A204.1 (cell line): ENCODE data around the gene CES5A.
"Not testable (repeated sequence)": the region's sequence is repeated elsewhere in the genome, so short reads cannot be mapped to it uniquely, and the experiment has no call there.

Source experiments
- FAIRE-seq: peaks from 2 replicates; lab custom pipeline; 2012; peaks lifted over from hg19 to GRCh38; lab: Jason Lieb, UNC

Gene CES5A

DNA sequence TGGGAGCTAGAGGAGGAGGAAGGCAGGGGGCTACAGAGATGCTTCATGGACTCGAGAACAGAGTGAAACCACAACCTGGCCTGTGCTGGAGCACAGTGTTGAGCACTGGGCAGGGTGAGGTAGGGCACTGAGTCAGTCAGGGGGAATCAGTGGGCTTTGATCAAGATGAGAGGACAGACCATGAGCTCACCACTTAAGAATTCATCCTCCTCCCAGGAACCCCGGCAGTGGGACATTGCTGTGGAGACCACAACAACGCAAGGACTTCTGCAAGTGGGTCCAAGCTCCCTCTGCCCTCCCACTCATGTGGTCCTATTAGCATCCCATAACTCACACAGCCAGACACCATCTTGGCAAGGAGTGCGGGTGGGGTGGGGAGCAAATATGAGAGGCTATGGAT is 1.7 kb upstream of the CES5A start:
- FAIRE-seq: no peak

DNA sequence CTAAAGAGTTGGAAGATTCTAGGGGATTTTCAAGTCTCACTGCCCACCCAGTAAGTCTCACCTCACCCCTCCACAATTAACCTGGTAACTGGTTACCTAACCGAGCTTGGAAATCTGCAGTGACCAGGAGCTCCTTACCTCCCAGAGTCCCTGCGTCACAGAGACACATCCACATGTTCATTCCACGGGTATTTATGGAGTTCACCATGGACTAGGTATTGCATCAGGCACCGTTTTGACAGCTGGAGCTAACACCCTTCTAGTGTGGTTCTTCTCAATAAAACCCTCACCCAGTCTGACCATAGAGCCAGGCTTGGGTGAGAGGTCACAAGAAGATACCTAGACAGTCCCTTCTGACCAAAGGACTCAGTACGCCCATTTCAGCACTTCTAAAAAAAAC is 2.1 kb downstream of the CES5A start:
- FAIRE-seq: no peak

GRCh38 chr16:55872130-55872529 is 3.0 kb downstream of the CES5A start:
- FAIRE-seq: no peak

GRCh38 chr16:55871411-55872038 is 3.6 kb downstream of the CES5A start:
- FAIRE-seq: no peak

DNA sequence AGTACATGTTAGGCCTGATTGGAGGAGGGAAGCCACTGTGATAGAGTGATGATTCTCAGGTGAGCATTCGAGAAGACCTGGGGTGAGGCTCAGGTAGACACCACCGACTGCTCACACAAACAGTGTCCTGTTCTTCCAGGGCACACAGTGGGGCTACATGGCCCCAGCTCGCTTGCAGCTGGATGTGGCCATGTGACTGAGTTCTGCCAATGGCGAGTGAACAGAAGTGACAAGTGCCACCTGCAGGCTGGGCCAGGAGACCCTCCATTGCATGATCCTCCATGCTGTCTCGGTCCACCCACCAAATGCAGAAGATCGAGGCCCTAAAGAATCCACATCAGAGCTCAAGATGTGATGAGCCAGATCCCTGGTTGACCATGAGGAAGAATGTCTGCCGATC is 6.2 kb downstream of the CES5A start:
- no peak for FAIRE-seq

DNA sequence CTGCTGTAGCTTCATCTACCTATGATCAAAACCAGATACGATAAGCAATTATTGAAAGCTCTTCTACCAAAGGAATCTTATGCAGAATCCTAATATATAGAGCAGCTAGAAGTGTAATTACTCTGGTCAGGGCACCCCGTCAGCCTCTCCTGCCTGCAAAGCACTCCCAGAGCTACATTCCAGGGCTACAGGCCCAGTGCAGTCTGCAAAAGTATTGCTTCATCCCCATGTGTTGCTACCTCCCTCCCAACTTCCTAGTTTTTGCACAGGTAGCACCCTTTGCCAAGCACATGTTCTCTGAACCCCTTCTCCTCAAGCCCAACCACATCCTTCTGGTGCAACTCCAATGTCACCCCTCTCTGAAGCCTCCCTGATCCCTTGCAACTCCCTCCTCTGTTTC is 7.0 kb downstream of the CES5A start:
- FAIRE-seq: no peak

- FAIRE-seq: no peak
Observed at GRCh38 chr16:55861288-55861687, 13.9 kb downstream of the CES5A start.

GRCh38 chr16:55857650-55858049 is 17.5 kb downstream of the CES5A start:
- FAIRE-seq: not testable (repeated sequence)

DNA sequence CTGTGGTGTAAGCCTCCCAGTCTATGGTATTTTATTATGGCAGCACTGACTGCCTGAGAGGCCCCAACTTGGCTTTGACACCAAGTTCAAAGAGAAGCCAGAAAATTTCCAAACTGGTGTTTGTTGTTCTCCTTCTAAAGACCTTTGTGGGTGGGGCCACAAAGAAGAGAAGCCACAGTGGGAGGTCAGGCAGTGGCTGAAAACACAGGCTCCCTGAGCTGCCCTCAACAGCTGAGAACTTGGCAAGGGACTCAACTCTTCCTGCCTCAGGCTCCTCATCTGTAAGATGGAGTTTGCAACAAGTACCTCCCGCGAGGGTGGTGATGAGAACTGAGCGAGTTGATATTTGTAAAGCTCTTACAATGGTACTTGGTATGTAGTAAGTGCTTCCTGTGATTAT is 18.2 kb downstream of the CES5A start:
- FAIRE-seq: no peak

DNA sequence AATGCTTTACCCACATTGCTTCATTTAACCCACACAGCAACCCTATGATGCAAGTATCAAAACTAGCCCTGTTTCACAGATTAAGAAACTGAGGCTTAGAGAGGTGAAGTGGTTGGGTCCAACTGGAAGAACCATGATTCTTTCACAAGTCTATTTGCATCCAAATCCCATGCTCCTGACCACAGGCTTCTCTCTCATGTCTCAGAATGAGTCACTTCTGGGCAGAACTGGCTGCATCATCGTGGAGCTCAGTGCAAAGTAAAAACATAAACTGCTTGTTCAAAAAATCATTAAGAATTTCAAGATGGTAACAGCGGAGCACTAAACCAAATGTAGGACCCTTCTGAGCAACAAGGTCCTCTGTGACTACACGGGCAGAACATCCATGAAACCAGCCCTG is 22.1 kb downstream of the CES5A start:
- FAIRE-seq: no peak

DNA sequence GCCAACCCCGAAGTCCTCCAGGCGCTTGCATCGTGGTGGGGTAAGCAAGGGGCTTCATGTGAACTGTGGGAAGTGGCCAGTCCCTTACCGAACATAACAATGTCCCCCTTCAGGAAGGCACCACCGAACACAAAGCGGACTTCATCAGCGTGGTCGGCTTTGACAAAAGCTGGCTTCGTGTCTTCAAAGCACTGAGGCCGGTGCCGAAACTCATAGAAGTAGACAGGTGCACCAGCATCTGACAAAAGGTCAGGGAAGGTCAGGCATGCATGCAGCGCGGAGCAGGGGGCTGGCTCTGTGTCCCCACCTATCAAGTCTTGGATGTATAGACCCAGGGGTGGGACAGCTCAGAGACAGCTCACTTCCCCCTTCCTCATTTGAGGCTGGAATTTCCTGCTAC is 25.6 kb downstream of the CES5A start:
- FAIRE-seq: no peak

DNA sequence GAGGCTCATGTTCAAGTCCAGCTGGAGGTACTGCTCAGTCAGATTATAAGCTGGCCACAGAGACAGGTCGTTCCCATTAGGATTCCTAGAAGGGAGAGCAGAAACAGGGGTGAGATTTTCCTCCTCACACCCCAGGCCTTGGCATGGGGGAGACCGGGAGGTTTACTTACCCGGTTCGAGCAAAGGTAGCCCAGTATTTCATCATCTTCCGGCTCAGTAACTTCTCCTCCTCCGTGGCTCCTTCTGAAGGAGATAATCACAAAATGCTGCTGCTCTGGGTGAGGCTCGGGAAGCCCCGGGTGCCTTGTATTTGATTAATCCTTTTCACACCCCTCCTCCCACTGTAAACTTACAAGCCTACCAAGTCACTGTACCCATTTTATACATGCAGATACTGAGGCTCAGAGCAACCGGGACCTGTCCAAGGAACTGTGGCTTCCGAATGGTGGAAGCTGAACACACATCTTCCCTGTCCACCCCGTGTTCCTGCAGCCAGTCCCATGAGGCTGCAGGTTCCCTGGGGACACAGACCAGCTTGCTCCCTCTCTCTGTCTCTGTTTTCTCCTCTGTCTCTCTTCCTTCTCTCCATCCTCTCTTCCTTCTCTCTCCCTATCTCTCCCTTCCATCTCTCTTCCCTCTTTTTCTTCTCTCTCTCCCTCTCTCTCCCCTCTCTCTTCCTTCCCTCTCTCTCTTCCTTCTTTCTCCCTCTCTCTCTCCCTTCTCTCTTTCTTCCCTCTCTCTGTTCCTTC is 28.4 kb downstream of the CES5A start:
- FAIRE-seq: no peak

DNA sequence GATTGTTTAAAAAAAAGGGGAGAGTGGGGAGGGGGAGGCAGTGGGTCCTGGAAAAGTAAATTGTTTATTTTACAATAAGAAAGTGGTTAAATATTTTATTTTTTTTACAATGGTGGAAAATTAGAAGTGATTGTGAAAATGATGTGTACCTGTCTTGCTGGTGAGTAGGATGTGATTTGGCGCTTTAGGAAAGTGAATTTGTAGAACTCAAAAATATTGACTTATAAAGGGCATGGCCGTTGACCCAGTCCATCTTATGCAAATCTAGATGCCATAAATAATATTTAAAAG is 32.1 kb downstream of the CES5A start:
- no peak for FAIRE-seq

DNA sequence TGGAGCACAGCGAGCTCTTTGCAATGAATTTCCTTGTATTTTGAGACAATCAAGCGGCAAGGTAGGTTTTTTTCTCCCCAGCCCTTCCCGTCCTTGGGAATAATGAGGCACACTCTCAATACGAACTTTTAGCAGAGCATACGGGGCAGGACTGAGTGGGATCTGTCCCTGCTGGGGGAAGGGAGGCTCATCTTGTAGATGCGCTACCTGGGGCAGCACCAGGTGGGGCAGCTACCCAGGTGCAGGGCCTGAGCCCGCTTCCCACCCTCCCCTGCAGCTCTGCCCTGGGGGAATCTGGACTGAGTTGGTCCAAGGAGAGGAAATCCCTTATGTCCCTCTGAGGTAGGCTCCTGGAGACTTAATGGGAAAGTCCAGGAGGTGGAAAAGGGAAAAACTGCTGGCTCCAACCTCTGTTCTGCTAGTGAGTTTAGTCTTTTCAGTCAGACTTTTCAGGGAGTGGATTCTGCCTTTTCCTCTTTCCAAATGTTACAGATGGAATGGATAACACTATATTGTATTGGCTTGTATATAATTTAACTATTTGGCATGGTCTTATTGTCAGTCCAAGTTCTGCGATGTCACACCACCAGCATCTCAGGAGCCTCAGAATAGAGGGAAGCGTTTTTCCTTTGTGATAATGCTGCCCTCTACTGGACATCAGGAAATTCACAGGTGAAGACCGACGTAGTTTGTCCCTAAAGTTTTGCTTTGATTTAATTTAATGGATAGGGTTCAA is 32.6 kb downstream of the CES5A start:
- peak; percentile 87 for FAIRE-seq

- no peak for FAIRE-seq
Observed at GRCh38 chr16:55839115-55839514, 36.1 kb downstream of the CES5A start.

DNA sequence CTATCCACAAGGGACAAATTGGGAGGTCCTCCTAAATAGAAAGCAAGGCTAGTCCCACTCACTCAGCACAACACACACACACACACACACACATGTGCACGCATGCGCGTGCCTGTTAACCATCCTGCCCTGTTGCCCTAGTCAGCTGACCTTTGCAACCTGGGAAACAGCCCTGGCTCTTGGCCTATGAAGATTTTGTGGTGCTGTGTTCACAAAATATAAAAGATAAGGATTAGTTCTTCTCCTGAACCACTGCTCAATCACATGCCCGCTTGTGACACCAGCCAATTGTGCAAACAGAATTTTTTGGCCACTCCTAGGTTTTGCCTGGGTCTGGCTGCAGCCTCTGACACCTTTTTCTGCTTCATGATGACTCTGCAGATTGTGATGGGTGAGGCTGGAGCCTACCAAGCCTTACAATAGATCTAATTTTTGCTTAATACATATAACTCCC is 39.0 kb downstream of the CES5A start:
- FAIRE-seq: no peak

- FAIRE-seq: no peak
Observed at GRCh38 chr16:55835581-55835980, 39.6 kb downstream of the CES5A start.

- FAIRE-seq: not testable (repeated sequence)
Observed at GRCh38 chr16:55835173-55835572, 40.0 kb downstream of the CES5A start.

- FAIRE-seq: no peak
Observed at GRCh38 chr16:55834049-55834448, 41.1 kb downstream of the CES5A start.

GRCh38 chr16:55832773-55833691 is 42.1 kb downstream of the CES5A start, which contains the start of gene CES1:
CES1 (minus strand) TSS chr16:55833096; CDS start chr16:55833055, 41 bp downstream.
- no peak for FAIRE-seq

- FAIRE-seq: no peak
Observed at GRCh38 chr16:55832425-55832772, 42.8 kb downstream of the CES5A start.

- FAIRE-seq: no peak
Observed at GRCh38 chr16:55830658-55831294, 44.4 kb downstream of the CES5A start.
